Chondrocyte (in vitro differentiated cells): ENCODE data around the gene PRRX1. TPM values are rescaled to one million over a fixed set of nuclear protein-coding genes. Genes with fewer than 3 reads are reported as not detected.

Experiments
- DNase-seq: peaks from one replicate; pipeline ENCODE4 v3.0.0; 2021; ENCODE audit warnings: mixed read lengths, low spot score
- H3K27ac Mint-ChIP-seq: one replicate; pipeline ENCODE4 v1.8.0; 2021; ENCODE audit warnings: mild to moderate bottlenecking, moderate library complexity, mixed read lengths; ENCODE audit not compliant: unreplicated experiment
- H3K27me3 Mint-ChIP-seq: 2 replicates; pipeline ENCODE4 v1.8.0; 2021; ENCODE audit warnings: low read depth, mixed read lengths
- H3K36me3 Mint-ChIP-seq: 2 replicates; pipeline ENCODE4 v1.8.0; 2021; ENCODE audit warnings: low read depth, mixed read lengths
- H3K4me1 Mint-ChIP-seq: 2 replicates; pipeline ENCODE4 v1.8.0; 2021; ENCODE audit warnings: low read depth, mild to moderate bottlenecking, mixed read lengths
- H3K4me3 Mint-ChIP-seq: one replicate; pipeline ENCODE4 v1.8.0; 2021; ENCODE audit warnings: mild to moderate bottlenecking, moderate library complexity, mixed read lengths; ENCODE audit not compliant: unreplicated experiment
- H3K9me3 Mint-ChIP-seq: 2 replicates; pipeline ENCODE4 v1.8.0; 2021; ENCODE audit warnings: low read depth, mixed read lengths
- total RNA-seq: library from RNA; stranded (reverse); gene quantifications from 3 replicates; pipeline ENCODE4 v1.2.1, GENCODE V29; 2021
- TF ChIP-seq, protein P1 (sequence below): fragments of 200-600 bp; sonication (generic); IDR thresholded peaks from 2 replicates; pipeline ENCODE4 v1.5.0; 2021; ENCODE audit warnings: antibody characterized with exemption, mild to moderate bottlenecking, moderate library complexity

PRRX1 gene
- total RNA-seq, 1 donor from 2014 or later, result 158 TPM

DNA sequence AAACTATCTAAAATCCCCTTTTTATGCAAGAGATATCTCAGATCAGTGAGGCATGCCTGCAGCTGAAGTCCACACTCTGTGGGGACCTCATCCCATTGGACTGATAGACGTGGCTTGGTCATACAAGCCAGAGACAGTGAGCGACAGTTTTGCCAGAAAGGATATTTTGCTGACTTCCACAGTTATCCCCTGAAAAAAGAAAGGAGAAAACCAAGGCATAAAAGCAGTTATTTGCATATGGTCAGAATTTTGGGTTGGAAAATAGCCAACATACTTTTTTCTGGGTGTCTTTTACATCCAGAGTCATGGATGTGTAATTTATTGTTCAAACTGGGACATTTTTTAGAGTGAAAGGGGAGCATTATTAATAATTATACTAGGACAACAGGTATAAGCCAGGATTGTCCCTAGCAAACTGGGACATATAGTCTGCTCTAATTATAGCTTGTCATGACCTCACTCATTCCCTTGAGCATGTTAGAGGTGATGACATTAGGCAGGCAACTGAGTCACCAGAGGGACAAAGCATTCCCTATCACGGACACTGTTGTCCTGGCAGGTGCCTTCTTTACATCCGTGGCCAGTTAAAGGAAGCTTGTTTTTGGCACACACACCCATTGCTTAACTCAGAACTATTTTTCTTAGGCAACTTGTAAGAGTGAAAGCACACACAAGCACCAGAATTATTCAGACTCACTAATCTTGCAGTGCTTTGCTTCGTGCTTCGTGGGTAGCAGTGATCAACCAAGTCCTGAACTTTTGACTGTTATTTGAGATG lies 65.5 kb downstream of the PRRX1 start:
- H3K36me3 Mint-ChIP-seq, result peaks cover 41% of the 10 kb centered on the region
- H3K27me3 Mint-ChIP-seq, result no peaks in the 10 kb centered on the region
- H3K4me1 Mint-ChIP-seq, result peaks cover 39% of the 10 kb centered on the region
- peak overlapping the region; percentile 67 for H3K27ac Mint-ChIP-seq
- TF ChIP-seq, protein P1, sequence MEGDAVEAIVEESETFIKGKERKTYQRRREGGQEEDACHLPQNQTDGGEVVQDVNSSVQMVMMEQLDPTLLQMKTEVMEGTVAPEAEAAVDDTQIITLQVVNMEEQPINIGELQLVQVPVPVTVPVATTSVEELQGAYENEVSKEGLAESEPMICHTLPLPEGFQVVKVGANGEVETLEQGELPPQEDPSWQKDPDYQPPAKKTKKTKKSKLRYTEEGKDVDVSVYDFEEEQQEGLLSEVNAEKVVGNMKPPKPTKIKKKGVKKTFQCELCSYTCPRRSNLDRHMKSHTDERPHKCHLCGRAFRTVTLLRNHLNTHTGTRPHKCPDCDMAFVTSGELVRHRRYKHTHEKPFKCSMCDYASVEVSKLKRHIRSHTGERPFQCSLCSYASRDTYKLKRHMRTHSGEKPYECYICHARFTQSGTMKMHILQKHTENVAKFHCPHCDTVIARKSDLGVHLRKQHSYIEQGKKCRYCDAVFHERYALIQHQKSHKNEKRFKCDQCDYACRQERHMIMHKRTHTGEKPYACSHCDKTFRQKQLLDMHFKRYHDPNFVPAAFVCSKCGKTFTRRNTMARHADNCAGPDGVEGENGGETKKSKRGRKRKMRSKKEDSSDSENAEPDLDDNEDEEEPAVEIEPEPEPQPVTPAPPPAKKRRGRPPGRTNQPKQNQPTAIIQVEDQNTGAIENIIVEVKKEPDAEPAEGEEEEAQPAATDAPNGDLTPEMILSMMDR, result no peak
- DNase-seq, result no peak
- no peaks in the 10 kb centered on the region for H3K9me3 Mint-ChIP-seq
- no peak overlapping the region for H3K4me3 Mint-ChIP-seq

DNA sequence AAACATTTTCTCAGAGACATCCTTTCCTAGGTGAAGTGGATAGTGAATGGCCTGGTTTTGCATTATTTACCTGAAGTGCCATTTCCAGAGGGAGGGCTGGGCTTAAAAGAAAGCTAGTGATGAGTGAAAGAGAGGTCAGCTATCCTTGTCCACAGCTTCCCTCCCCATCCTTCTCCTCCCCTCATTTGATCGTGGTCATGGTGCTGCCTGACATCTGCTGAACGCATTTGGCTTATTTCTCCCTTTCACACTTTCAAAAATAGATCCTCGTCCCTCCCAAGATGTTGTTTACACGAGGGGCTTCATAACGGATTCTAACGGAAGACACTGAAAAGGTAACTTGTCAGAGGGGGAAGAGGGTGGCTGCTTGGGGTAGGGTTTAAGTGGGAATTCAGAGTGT lies 66.1 kb downstream of the PRRX1 start:
- Mint-ChIP-seq H3K9me3 (no peaks in the 10 kb centered on the region), H3K4me1 (peaks cover 45% of the 10 kb centered on the region), H3K27me3 (no peaks in the 10 kb centered on the region), H3K27ac (peak overlapping the region; percentile 46), H3K36me3 (peaks cover 38% of the 10 kb centered on the region), H3K4me3 (no peak overlapping the region)
- TF ChIP-seq, protein P1, result no peak
- no peak for DNase-seq

DNA sequence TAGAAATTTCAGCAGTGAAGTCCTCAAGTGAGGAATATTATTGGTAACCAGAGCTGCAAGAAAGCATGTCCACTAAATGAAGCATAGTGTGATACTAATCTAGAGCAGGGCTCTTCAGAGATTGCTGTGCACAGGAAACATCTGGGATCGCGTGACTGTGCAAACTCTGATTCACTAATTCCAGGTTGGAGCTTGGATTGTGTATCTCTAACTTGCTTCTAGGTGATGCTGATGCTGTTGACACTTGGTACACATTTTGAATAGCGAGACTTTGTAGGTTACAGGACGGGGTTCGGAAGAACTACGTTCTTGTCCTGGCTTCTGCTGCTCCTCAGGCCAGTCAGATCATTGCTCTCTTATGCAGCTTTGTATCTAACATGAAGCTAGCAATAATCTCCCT lies 66.5 kb downstream of the PRRX1 start:
- H3K36me3 Mint-ChIP-seq, result peaks cover 38% of the 10 kb centered on the region
- H3K4me3 Mint-ChIP-seq, result no peak overlapping the region
- no peak for DNase-seq
- H3K27ac Mint-ChIP-seq, result peak overlapping the region; percentile 46
- H3K4me1 Mint-ChIP-seq, result peaks cover 50% of the 10 kb centered on the region
- TF ChIP-seq, protein P1, result no peak
- no peaks in the 10 kb centered on the region for H3K27me3 Mint-ChIP-seq
- no peaks in the 10 kb centered on the region for H3K9me3 Mint-ChIP-seq

DNA sequence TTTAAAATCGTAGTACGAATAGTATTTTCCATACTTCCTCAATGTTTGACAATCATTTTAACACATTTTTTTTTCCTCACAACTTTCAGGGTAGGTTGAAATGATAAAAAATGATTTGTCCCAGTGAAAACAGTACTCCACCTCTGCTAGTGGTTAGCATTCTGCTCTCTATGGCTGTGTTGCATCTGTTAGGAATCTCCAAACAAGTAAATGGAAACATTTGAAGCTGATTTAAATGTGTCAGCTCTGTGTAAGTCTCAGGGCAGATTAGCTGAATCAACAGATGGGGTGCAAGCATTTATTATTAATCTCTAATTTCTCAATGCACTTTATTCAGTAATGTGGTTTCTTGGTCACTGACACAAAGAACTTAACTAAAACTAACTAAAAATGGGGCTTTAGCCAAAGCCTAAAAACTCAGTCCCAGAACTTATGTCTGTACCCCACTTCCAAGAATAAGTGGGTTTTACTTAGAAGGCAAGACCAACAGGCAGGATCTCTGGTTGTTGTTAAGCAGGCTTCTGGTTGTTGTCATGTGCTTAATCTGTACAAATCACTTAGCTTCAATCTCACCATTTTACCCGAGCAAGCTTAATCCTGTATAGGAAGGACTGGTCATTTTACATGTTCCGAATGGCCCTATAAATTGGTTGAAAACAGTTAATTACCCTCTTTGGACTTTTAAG lies 67.8 kb downstream of the PRRX1 start:
- peaks cover 60% of the 10 kb centered on the region for H3K4me1 Mint-ChIP-seq
- no peak overlapping the region for H3K4me3 Mint-ChIP-seq
- no peaks in the 10 kb centered on the region for H3K9me3 Mint-ChIP-seq
- TF ChIP-seq, protein P1, result no peak
- H3K27me3 Mint-ChIP-seq, result no peaks in the 10 kb centered on the region
- peak overlapping the region; percentile 6 for H3K27ac Mint-ChIP-seq
- no peak for DNase-seq
- H3K36me3 Mint-ChIP-seq, result peaks cover 43% of the 10 kb centered on the region

GRCh38 chr1:170732252-170732588 lies 68.3 kb downstream of the PRRX1 start:
- Mint-ChIP-seq H3K27me3 (no peaks in the 10 kb centered on the region), H3K36me3 (peaks cover 43% of the 10 kb centered on the region), H3K27ac (peak overlapping the region; percentile 6), H3K4me1 (peaks cover 60% of the 10 kb centered on the region), H3K4me3 (no peak overlapping the region), H3K9me3 (no peaks in the 10 kb centered on the region)
- TF ChIP-seq, protein P1, result no peak
- DNase-seq, result no peak
